ENCODE measurements around the gene DNAJC5G. TPM values are rescaled to one million over a fixed set of nuclear protein-coding genes. Genes with fewer than 3 reads are reported as not detected.

The DNAJC5G gene
- total and polyA plus RNA-seq, 2 of the 13 experiments (the other 11 are each of a cell fraction or from before 2014, with no cell fraction given): 0.05 TPM; not detected in 1

GRCh38 chr2:27264753-27265535 lies 10.3 kb upstream of the DNAJC5G start (continued):
- TF ChIP-seq, protein P1, sequence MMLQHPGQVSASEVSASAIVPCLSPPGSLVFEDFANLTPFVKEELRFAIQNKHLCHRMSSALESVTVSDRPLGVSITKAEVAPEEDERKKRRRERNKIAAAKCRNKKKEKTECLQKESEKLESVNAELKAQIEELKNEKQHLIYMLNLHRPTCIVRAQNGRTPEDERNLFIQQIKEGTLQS (CRISPR knock-in tag; IDR thresholded peaks at IDR 0.05): peak; percentile 45; the same call in 1 of the 2 replicates
- peak; percentile 55 for TF ChIP-seq ZNF883 (CRISPR knock-in tag; IDR thresholded peaks at IDR 0.05; ENCODE audit: not compliant biosample characterization)
- no peak for TF ChIP-seq NR2F1 (CRISPR knock-in tag; IDR thresholded peaks at IDR 0.05)
- TF ChIP-seq RORA (CRISPR knock-in tag; IDR thresholded peaks at IDR 0.05): no peak
- no peak for TF ChIP-seq NAIF1 (CRISPR knock-in tag; IDR thresholded peaks at IDR 0.05; ENCODE audit: borderline replicate concordance)
- no peak for TF ChIP-seq GMEB2 (CRISPR knock-in tag; IDR thresholded peaks at IDR 0.05; ENCODE audit: low read depth)
- peak; percentile 91 for TF ChIP-seq TFDP2 (CRISPR knock-in tag; IDR thresholded peaks at IDR 0.05)
- no peak for TF ChIP-seq SETDB1 (CRISPR knock-in tag; IDR thresholded peaks at IDR 0.05; ENCODE audit: borderline replicate concordance)
- TF ChIP-seq ZEB1 (IDR thresholded peaks at IDR 0.05; ENCODE audit: insufficient replicate concordance, low read depth): no peak
- no peak for TF ChIP-seq BCLAF1 (IDR thresholded peaks at IDR 0.05)
- peak; percentile 35; the same call in 1 of the 2 replicates for TF ChIP-seq ETV5 (CRISPR knock-in tag; IDR thresholded peaks at IDR 0.05; ENCODE audit: borderline replicate concordance)
- peak; percentile 18; the same call in 1 of the 2 replicates for TF ChIP-seq TAF1 (CRISPR knock-in tag; IDR thresholded peaks at IDR 0.05)
- TF ChIP-seq ZFP36 (IDR thresholded peaks at IDR 0.05; ENCODE audit: borderline replicate concordance, low read depth, low read length, partially characterized antibody): no peak
- TF ChIP-seq ZFP1 (CRISPR knock-in tag; IDR thresholded peaks at IDR 0.05): no peak
- peak; percentile 96 for TF ChIP-seq TFDP1 (CRISPR knock-in tag; IDR thresholded peaks at IDR 0.05; ENCODE audit: borderline replicate concordance)
- TF ChIP-seq ETS1 (CRISPR knock-in tag; IDR thresholded peaks at IDR 0.05): no peak
- TF ChIP-seq THYN1 (CRISPR knock-in tag; IDR thresholded peaks at IDR 0.05; ENCODE audit: borderline replicate concordance, low read depth): no peak
- TF ChIP-seq, protein P2, sequence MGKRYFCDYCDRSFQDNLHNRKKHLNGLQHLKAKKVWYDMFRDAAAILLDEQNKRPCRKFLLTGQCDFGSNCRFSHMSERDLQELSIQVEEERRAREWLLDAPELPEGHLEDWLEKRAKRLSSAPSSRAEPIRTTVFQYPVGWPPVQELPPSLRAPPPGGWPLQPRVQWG (CRISPR knock-in tag; IDR thresholded peaks at IDR 0.05; ENCODE audit: borderline replicate concordance, low read depth): no peak
- TF ChIP-seq BCL6 (CRISPR knock-in tag; IDR thresholded peaks at IDR 0.05): peak; percentile 57
